Measurements from ENCODE around the gene ACY1. TPM values are rescaled to one million over a fixed set of nuclear protein-coding genes. Genes with fewer than 3 reads are reported as not detected.
A peak's percentile ranks its signal among the peaks of the same experiment; 100 is the strongest.

ACY1 gene
- total and polyA plus RNA-seq, 4 donors: 69.5 to 274 (median 238) TPM

GRCh38 chr3:52018319-52019000, 35.1 kb downstream of the ACY1 start:
- Histone ChIP-seq H3K36me3 (ENCODE audit: control insufficient read depth in 4 of 4, insufficient read depth in 3 of 4, low read depth in 1 of 4, low read length in 3 of 4) (no peaks in the 10 kb centered on the region), H3K9me3 (ENCODE audit: control insufficient read depth in 4 of 4, low read length in 3 of 4) (no peaks in the 10 kb centered on the region), H3K9ac (ENCODE audit: low read depth in 1 of 2, low read length in 2 of 2) (no peak overlapping the region), H3K27me3 (ENCODE audit: control insufficient read depth in 4 of 4, insufficient read depth in 4 of 4, low read length in 3 of 4) (no peaks in the 10 kb centered on the region), H3K4me3 (ENCODE audit: low read depth in 1 of 3, low read length in 3 of 3) (no peak overlapping the region), H3K4me1 (ENCODE audit: control insufficient read depth in 4 of 4, insufficient read depth in 4 of 4, low read length in 3 of 4) (peaks cover 0 to 3% (median 0%) of the 10 kb centered on the region in 4 donors), H3K27ac (ENCODE audit: low read depth in 1 of 2, low read length in 2 of 2) (no peak overlapping the region)
- TF ChIP-seq ZBTB33 (IDR thresholded peaks at IDR 0.05) (no peak), RXRA (IDR thresholded peaks at IDR 0.05) (no peak), NR2F2 (IDR thresholded peaks at IDR 0.05) (no peak), HNF4G (IDR thresholded peaks at IDR 0.05) (no peak), RAD21 (IDR thresholded peaks at IDR 0.05) (no peak), TAF1 (conservative IDR thresholded peaks at IDR 0.05) (no peak), FOXA1 (IDR thresholded peaks at IDR 0.05) (no peak), YY1 (IDR thresholded peaks at IDR 0.05) (no peak), FOXA2 (IDR thresholded peaks at IDR 0.05) (no peak)
- DNase-seq (ENCODE audit: low spot score): no peak
- 88% methylated on average over 21 of the region's 21 CpGs for WGBS

- no peak for TF ChIP-seq YY1 (IDR thresholded peaks at IDR 0.05)
- no peak for TF ChIP-seq ZBTB33 (IDR thresholded peaks at IDR 0.05)
- no peak for TF ChIP-seq FOXA1 (IDR thresholded peaks at IDR 0.05)
- TF ChIP-seq SP1 (IDR thresholded peaks at IDR 0.05): peak; percentile 37
- no peak for TF ChIP-seq EGR1 (IDR thresholded peaks at IDR 0.05; ENCODE audit: low read depth in 2 of 2)
- TF ChIP-seq GABPA (IDR thresholded peaks at IDR 0.05 in 1 of 2, conservative IDR thresholded peaks at IDR 0.05 in 1 of 2): no peak
- no peak for TF ChIP-seq HNF4A (conservative IDR thresholded peaks at IDR 0.05)
- TF ChIP-seq NR2F2 (IDR thresholded peaks at IDR 0.05): peak; percentile 91
- TF ChIP-seq RXRA (IDR thresholded peaks at IDR 0.05): peak in 1 of 2 donors; percentile 12
- TF ChIP-seq JUND (IDR thresholded peaks at IDR 0.05): no peak
- TF ChIP-seq HNF4G (IDR thresholded peaks at IDR 0.05): no peak
- 87% methylated on average over 17 of the region's 17 CpGs for WGBS
Measured at GRCh38 chr3:52019352-52020080, 36.2 kb downstream of the ACY1 start.

More at GRCh38 chr3:52019352-52020080, 36.2 kb downstream of the ACY1 start:
- peaks cover 0 to 3% (median 0%) of the 10 kb centered on the region in 4 donors for H3K4me1 ChIP-seq (ENCODE audit: control insufficient read depth in 4 of 4, insufficient read depth in 4 of 4, low read length in 3 of 4)
- no peak overlapping the region for H3K9ac ChIP-seq (ENCODE audit: low read depth in 1 of 2, low read length in 2 of 2)
- H3K27ac ChIP-seq (ENCODE audit: low read depth in 1 of 2, low read length in 2 of 2): no peak overlapping the region
- H3K36me3 ChIP-seq (ENCODE audit: control insufficient read depth in 4 of 4, insufficient read depth in 3 of 4, low read depth in 1 of 4, low read length in 3 of 4): no peaks in the 10 kb centered on the region
- no peaks in the 10 kb centered on the region for H3K9me3 ChIP-seq (ENCODE audit: control insufficient read depth in 4 of 4, low read length in 3 of 4)
- H3K27me3 ChIP-seq (ENCODE audit: control insufficient read depth in 4 of 4, insufficient read depth in 4 of 4, low read length in 3 of 4): no peaks in the 10 kb centered on the region
- DNase-seq (ENCODE audit: low spot score): no peak
- H3K4me3 ChIP-seq (ENCODE audit: low read depth in 1 of 3, low read length in 3 of 3): no peak overlapping the region
